ENCODE data around the gene HNF1B. TPM values are rescaled to one million over a fixed set of nuclear protein-coding genes. Genes with fewer than 3 reads are reported as not detected.
"Not testable (repeated sequence)": the region's sequence is repeated elsewhere in the genome, so short reads cannot be mapped to it uniquely, and the experiment has no call there.

Gene HNF1B
- total RNA-seq, 1 donor from 2014 or later = not detected

GRCh38 chr17:37691807-37692206, 53.1 kb downstream of the HNF1B start:
- ATAC-seq (ENCODE audit: poor library complexity) (no peak), DNase-seq (no peak)
- intact Hi-C loops (cut with DNase I) = no loop called here

GRCh38 chr17:37689317-37689716, 55.5 kb downstream of the HNF1B start:
- intact Hi-C loops (cut with DNase I) = no loop called here
- ATAC-seq (ENCODE audit: poor library complexity) = no peak
- no peak for DNase-seq

GRCh38 chr17:37683454-37683984, 61.3 kb downstream of the HNF1B start:
- no peak for DNase-seq
- intact Hi-C loops (cut with DNase I) = no loop called here
- ATAC-seq (ENCODE audit: poor library complexity) = no peak

GRCh38 chr17:37682007-37682406, 62.9 kb downstream of the HNF1B start:
- ATAC-seq (ENCODE audit: poor library complexity) (no peak), DNase-seq (no peak)
- intact Hi-C loops (cut with DNase I) = no loop called here

- intact Hi-C loops (cut with DNase I); DNase-seq; ATAC-seq (ENCODE audit: poor library complexity): not testable (repeated sequence)
Measured at GRCh38 chr17:37679995-37680394, 64.9 kb downstream of the HNF1B start.

GRCh38 chr17:37678036-37678435, 66.8 kb downstream of the HNF1B start:
- DNase-seq = no peak
- no peak for ATAC-seq (ENCODE audit: poor library complexity)
- intact Hi-C loops (cut with DNase I) = no loop called here

GRCh38 chr17:37677021-37677420, 67.8 kb downstream of the HNF1B start:
- DNase-seq (no peak), ATAC-seq (ENCODE audit: poor library complexity) (no peak)
- intact Hi-C loops (cut with DNase I) = no loop called here

- ATAC-seq (ENCODE audit: poor library complexity) = no peak
- DNase-seq = no peak
- intact Hi-C loops (cut with DNase I) = no loop called here
Measured at GRCh38 chr17:37676115-37676925, 68.5 kb downstream of the HNF1B start.

- intact Hi-C loops (cut with DNase I) = no loop called here
Measured at GRCh38 chr17:37674511-37674910, 70.3 kb downstream of the HNF1B start.

GRCh38 chr17:37673386-37673785, 71.5 kb downstream of the HNF1B start:
- no peak for DNase-seq
- no peak for ATAC-seq (ENCODE audit: poor library complexity)
- intact Hi-C loops (cut with DNase I) = no loop called here

More at GRCh38 chr17:37674511-37674910, 70.3 kb downstream of the HNF1B start:
- ATAC-seq (ENCODE audit: poor library complexity) (no peak), DNase-seq (no peak)

- no peak for ATAC-seq (ENCODE audit: poor library complexity)
- intact Hi-C loops (cut with DNase I) = no loop called here
- DNase-seq = no peak
Measured at GRCh38 chr17:37672548-37673078, 72.2 kb downstream of the HNF1B start.

GRCh38 chr17:37671824-37672547, 72.9 kb downstream of the HNF1B start:
- intact Hi-C loops (cut with DNase I) = no loop called here
- ATAC-seq (ENCODE audit: poor library complexity) (no peak), DNase-seq (no peak)

- intact Hi-C loops (cut with DNase I) = no loop called here
- DNase-seq (no peak), ATAC-seq (ENCODE audit: poor library complexity) (no peak)
Measured at GRCh38 chr17:37671028-37671823, 73.6 kb downstream of the HNF1B start.

GRCh38 chr17:37667039-37667438, 77.8 kb downstream of the HNF1B start:
- ATAC-seq (ENCODE audit: poor library complexity) (no peak), DNase-seq (no peak)
- intact Hi-C loops (cut with DNase I) = no loop called here

- ATAC-seq (ENCODE audit: poor library complexity) (no peak), DNase-seq (no peak)
- intact Hi-C loops (cut with DNase I) = no loop called here
Measured at GRCh38 chr17:37664214-37664613, 80.6 kb downstream of the HNF1B start.

GRCh38 chr17:37662353-37662752, 82.5 kb downstream of the HNF1B start:
- no peak for ATAC-seq (ENCODE audit: poor library complexity)
- no peak for DNase-seq
- intact Hi-C loops (cut with DNase I) = no loop called here

GRCh38 chr17:37661400-37662014, 83.4 kb downstream of the HNF1B start:
- ATAC-seq (ENCODE audit: poor library complexity) (no peak), DNase-seq (no peak)
- intact Hi-C loops (cut with DNase I) = no loop called here

- intact Hi-C loops (cut with DNase I) = no loop called here
- no peak for ATAC-seq (ENCODE audit: poor library complexity)
- no peak for DNase-seq
Measured at GRCh38 chr17:37659925-37660324, 84.9 kb downstream of the HNF1B start.
